GM12878 (cell line): Measurements from ENCODE around the gene LIMA1. TPM values are rescaled to one million over a fixed set of nuclear protein-coding genes. Genes with fewer than 3 reads are reported as not detected.

Experiments used
- ATAC-seq: fragments of 200-7000 bp; cut with Tn5 transposase; 3 replicates; pipeline ENCODE4 v1.9.1; 2020; ENCODE audit warnings: mild to moderate bottlenecking, moderate library complexity
- BruUV-seq: library from RNA; stranded (reverse); fragments of 400-500 nt; replicated peaks from 2 replicates; lab custom pipeline; 2021; lab: Mats Ljungman, UMichigan
- CTCF ChIA-PET: fragments of 300-600 bp; sonication (Branson Sonifier 250); formaldehyde crosslinking; extraction: SDS; loops from one replicate; lab custom pipeline; 2021; ENCODE audit warnings: inconsistent platforms; lab: Yijun Ruan, JAX
- POLR2A ChIA-PET: fragments of 350-600 bp; formaldehyde crosslinking; extraction: SDS; loops from one replicate; lab custom pipeline; 2021; ENCODE audit warnings: inconsistent platforms; lab: Charles Lee
- RAD21 ChIA-PET: fragments of 300-600 bp; sonication (Branson Sonifier 250); formaldehyde crosslinking; loops from one replicate; lab custom pipeline; 2023; ENCODE audit warnings: antibody characterized with exemption; ENCODE audit not compliant: unreplicated experiment; lab: Charles Lee
- SMC1A ChIA-PET: fragments of 300-600 bp; sonication (Branson Sonifier 250); formaldehyde crosslinking; loops from one replicate; lab custom pipeline; 2023; ENCODE audit not compliant: unreplicated experiment, uncharacterized antibody; lab: Charles Lee
- DNase-seq: peaks from one replicate; pipeline ENCODE4 v3.0.0-alpha.2; 2011; ENCODE audit warnings: low read depth, low spot score
- FAIRE-seq: peaks from 3 replicates; lab custom pipeline; 2011; peaks lifted over from hg19 to GRCh38; lab: Jason Lieb, UNC
- H2AFZ ChIP-seq: 2 replicates; pipeline ENCODE4 v1.6.0; 2011; ENCODE audit warnings: low read depth, low read length, control low read depth; ENCODE audit not compliant: control insufficient read depth
- H3K27ac ChIP-seq: 2 replicates; pipeline ENCODE4 v1.5.1; 2011; ENCODE audit warnings: control low read depth; ENCODE audit not compliant: control insufficient read depth, insufficient read depth
- H3K27me3 ChIP-seq, 2 experiments: replicated peaks in 1 of 2; 2 replicates each; pipeline versions ENCODE4 v1.6.0 to v1.6.1; 2011; ENCODE audit warnings: low read length in 1 of 2; ENCODE audit not compliant: control insufficient read depth in 2 of 2, insufficient read depth in 2 of 2
- H3K36me3 ChIP-seq, 2 experiments: 2 replicates each; pipeline ENCODE4 v1.5.1; 2011; ENCODE audit warnings: low read length in 1 of 2; ENCODE audit not compliant: control insufficient read depth in 2 of 2, insufficient read depth in 2 of 2
- H3K4me1 ChIP-seq: 2 replicates; pipeline ENCODE4 v1.6.1; 2011; ENCODE audit warnings: mild to moderate bottlenecking, low read length, moderate library complexity, mixed read lengths; ENCODE audit not compliant: control insufficient read depth, insufficient read depth
- H3K4me2 ChIP-seq: 2 replicates; pipeline ENCODE4 v1.6.0; 2011; ENCODE audit warnings: control low read depth; ENCODE audit not compliant: control insufficient read depth, insufficient read depth
- H3K4me3 ChIP-seq: fragments of 200-600 bp; sonication (generic); 2 replicates; pipeline ENCODE4 v1.5.1; 2016
- H3K79me2 ChIP-seq: 2 replicates; pipeline ENCODE4 v1.6.0; 2011; ENCODE audit warnings: low read length; ENCODE audit not compliant: control insufficient read depth, insufficient read depth
- H3K9ac ChIP-seq: 2 replicates; pipeline ENCODE4 v1.8.0; 2011; ENCODE audit warnings: low read length, control low read depth, mixed read lengths; ENCODE audit not compliant: control insufficient read depth, insufficient read depth
- H3K9me3 ChIP-seq: replicated peaks from 3 replicates; pipeline ENCODE4 v1.5.1; 2011; ENCODE audit warnings: mild to moderate bottlenecking, low read length; ENCODE audit not compliant: control insufficient read depth, insufficient read depth
- H4K20me1 ChIP-seq: 2 replicates; pipeline ENCODE4 v1.6.0; 2011; ENCODE audit not compliant: control insufficient read depth, insufficient read depth
- ASH2L ChIP-seq: fragments of 300-600, 200-600 bp; sonication (generic); IDR thresholded peaks from 2 replicates; pipeline ENCODE4 v1.6.1; 2017; ENCODE audit warnings: low read depth, mild to moderate bottlenecking, borderline replicate concordance
- ATF7 ChIP-seq: fragments of 450-650 bp; IDR thresholded peaks from 2 replicates; pipeline ENCODE4 v1.6.1; 2016; ENCODE audit warnings: low read depth, mild to moderate bottlenecking
- BCL3 ChIP-seq: IDR thresholded peaks from 2 replicates; pipeline ENCODE4 v1.6.1; 2011; ENCODE audit warnings: borderline replicate concordance, low read depth, mild to moderate bottlenecking, moderate library complexity, low read length; ENCODE audit not compliant: insufficient read depth, poor library complexity, severe bottlenecking
- CEBPB ChIP-seq, 2 experiments: fragments of 150-350 bp in 1 of 2; IDR thresholded peaks; 2 replicates each; pipeline ENCODE4 v1.6.1; 2012 to 2014; ENCODE audit warnings: low read depth in 2 of 2, low read length in 2 of 2, borderline replicate concordance in 1 of 2, inconsistent platforms in 1 of 2
- CREM ChIP-seq: IDR thresholded peaks from 2 replicates; pipeline ENCODE4 v1.6.1; 2014; ENCODE audit warnings: antibody characterized with exemption, low read depth
- HCFC1 ChIP-seq: fragments of 150-350 bp; IDR thresholded peaks from 2 replicates; pipeline ENCODE4 v1.6.1; 2014; ENCODE audit warnings: low read length
- MAX ChIP-seq: IDR thresholded peaks from 2 replicates; pipeline ENCODE4 v1.6.1; 2012; ENCODE audit warnings: low read depth, low read length, improper control_type of control experiment
- NFYB ChIP-seq: IDR thresholded peaks from 2 replicates; pipeline ENCODE4 v1.6.1; 2011; ENCODE audit warnings: low read depth, mild to moderate bottlenecking, low read length, improper control_type of control experiment, moderate library complexity; ENCODE audit not compliant: insufficient read depth
- PAX5 ChIP-seq: IDR thresholded peaks from 2 replicates; pipeline ENCODE4 v1.6.1; 2011; ENCODE audit warnings: low read depth, low read length, borderline replicate concordance
- PAX8 ChIP-seq: fragments of 450-650 bp; IDR thresholded peaks from 2 replicates; pipeline ENCODE4 v1.6.1; 2017; ENCODE audit warnings: mild to moderate bottlenecking, moderate library complexity
- POLR2A ChIP-seq: IDR thresholded peaks from 2 replicates; pipeline ENCODE4 v1.6.1; 2011; ENCODE audit warnings: low read depth, mild to moderate bottlenecking, low read length
- POLR2AphosphoS2 ChIP-seq: IDR thresholded peaks from 2 replicates; pipeline ENCODE4 v1.6.1; 2011; ENCODE audit warnings: low read depth, mild to moderate bottlenecking, low read length, improper control_type of control experiment, moderate library complexity
- RCOR1 ChIP-seq: conservative IDR thresholded peaks from 2 replicates; pipeline ENCODE4 v1.6.1; 2012; ENCODE audit warnings: low read depth, low read length, improper control_type of control experiment
- SIN3A ChIP-seq: IDR thresholded peaks from 2 replicates; pipeline ENCODE4 v1.6.1; 2012; ENCODE audit warnings: low read depth, low read length, improper control_type of control experiment
- SUZ12 ChIP-seq: fragments of 200-600 bp; sonication (generic); IDR thresholded peaks from one replicate; pipeline ENCODE4 v1.6.1; 2018; ENCODE audit warnings: antibody characterized with exemption, mild to moderate bottlenecking; ENCODE audit not compliant: unreplicated experiment
- TBL1XR1 ChIP-seq: IDR thresholded peaks from 2 replicates; pipeline ENCODE4 v1.6.1; 2012; ENCODE audit warnings: low read depth, low read length, improper control_type of control experiment
- ZBTB33 ChIP-seq: fragments of 450-650 bp; IDR thresholded peaks from 2 replicates; pipeline ENCODE4 v1.6.1; 2017; ENCODE audit warnings: mild to moderate bottlenecking
- ZNF274 ChIP-seq: IDR thresholded peaks from one replicate; pipeline ENCODE4 v1.8.0; 2011; ENCODE audit not compliant: insufficient read length, insufficient read depth
- in situ Hi-C: fragments of 300-500 bp; cut with MboI; formaldehyde crosslinking; loops from 9 replicates; pipeline ENCODE4 v1.14.3; 2018; ENCODE audit warnings: mixed read lengths
- intact Hi-C: fragments of 100-400 bp; cut with micrococcal nuclease; formaldehyde crosslinking; loops from one replicate; pipeline ENCODE4 v1.14.2; 2022; ENCODE audit not compliant: unreplicated experiment
- polyA plus RNA-seq, 11 experiments: library from polyadenylated mRNA; depleted of rRNA in 4 of 11; unstranded in 6 of 11; stranded (reverse) in 5 of 11; fragments of >200 nt; fragmentation: Nextera tagmentation in 4 of 11; fragmentation: Illumina TruSeq in 1 of 11; extraction: Ambion mirVana in 4 of 11; extraction: Trizol in 1 of 11; gene quantifications; 1 replicate in 1 of 11; 2 replicates in 10 of 11; pipeline versions ENCODE4 v1.2.1 to v1.2.3, GENCODE V29; 2011 to 2016; ENCODE audit warnings: inconsistent platforms in 2 of 11, missing spikeins in 2 of 11, low read depth in 1 of 11
- total RNA-seq, 4 experiments: library from RNA; depleted of rRNA in 3 of 4; stranded (reverse); fragments of >200 nt in 3 of 4; fragmentation: Illumina TruSeq in 1 of 4; extraction: Trizol in 1 of 4; gene quantifications; 2 replicates each; pipeline versions ENCODE4 v1.2.1 to v1.2.3, GENCODE V29; 2013 to 2021

LIMA1 gene
- total and polyA plus RNA-seq, 10 of the 15 experiments (the other 5 are each of a cell fraction or from before 2014, with no cell fraction given): 53.2 to 109 (median 60.8) TPM

GRCh38 chr12:50160643-50161042, 122.7 kb downstream of the LIMA1 start:
- ATAC-seq: no peak
- BruUV-seq: no TSS peak
- ChIA-PET RAD21 (no interaction called here), CTCF (interaction anchor here (0.9 to 18.0 kb wide), 8 partner anchors 12 to 154 kb away, joined by 3 to 257 read pairs (median 4); partner anchors contain the start of genes COX14 and SMARCD1), POLR2A (interaction anchor here (0.7 to 2.0 kb wide), 2 partner anchors 14 to 49 kb away, joined by 3 to 5 read pairs; partner anchors contain the start of gene COX14), SMC1A (interaction anchor here (0.9 to 1.4 kb wide), 4 partner anchors 47 to 90 kb away, joined by 3 read pairs; no protein-coding TSS in a partner anchor)
- no peak overlapping the region for H2AFZ ChIP-seq
- H3K9me3 ChIP-seq: no peaks in the 10 kb centered on the region
- H3K27ac ChIP-seq: no peak overlapping the region
- H3K4me3 ChIP-seq: no peak overlapping the region
- intact Hi-C loops: loop anchor here (5.0 kb wide), 1 partner anchor 33 kb away; no protein-coding TSS in a partner anchor
- H3K36me3 ChIP-seq: no peaks in the 10 kb centered on the region; a peak in 1 of 4 replicates
- no peaks in the 10 kb centered on the region for H3K4me1 ChIP-seq
- H4K20me1 ChIP-seq: no peaks in the 10 kb centered on the region
- DNase-seq: no peak
- in situ Hi-C loops: no loop called here
- no peak for TF ChIP-seq HCFC1
- TF ChIP-seq PAX5: no peak
- TF ChIP-seq ZBTB33: no peak
- no peak for TF ChIP-seq MAX
- TF ChIP-seq TBL1XR1: no peak
- no peak for TF ChIP-seq RCOR1
- no peak for TF ChIP-seq CEBPB (IDR thresholded peaks at IDR 0.05; ENCODE audit: borderline replicate concordance in 1 of 2, low read depth in 2 of 2, low read length in 2 of 2)
- no peak for TF ChIP-seq POLR2A
- no peak for TF ChIP-seq POLR2AphosphoS2
- no peak for TF ChIP-seq SIN3A
- no peak for TF ChIP-seq NFYB
- no peak for TF ChIP-seq BCL3
- TF ChIP-seq ATF7: no peak
- no peak for TF ChIP-seq PAX8
- no peak for TF ChIP-seq CREM
- no peak for TF ChIP-seq SUZ12
- no peak for TF ChIP-seq ASH2L
- no peak for TF ChIP-seq ZNF274
- no peaks in the 10 kb centered on the region for H3K27me3 ChIP-seq
- no peak overlapping the region for H3K4me2 ChIP-seq
- no peak for FAIRE-seq
- peaks cover 33% of the 10 kb centered on the region for H3K79me2 ChIP-seq
- no peak overlapping the region for H3K9ac ChIP-seq
